IMR-90 (cell line): Measurements from ENCODE around the gene LMOD1. TPM values are rescaled to one million over a fixed set of nuclear protein-coding genes. Genes with fewer than 3 reads are reported as not detected.

Source experiments
- ATAC-seq: fragments of 200-7000 bp; cut with Tn5 transposase; 2 replicates; pipeline ENCODE4 v1.9.1; 2020; ENCODE audit warnings: low read depth, mild to moderate bottlenecking, moderate library complexity
- BruUV-seq: library from RNA; stranded (reverse); fragments of 400-500 nt; replicated peaks from 2 replicates; lab custom pipeline; 2021; lab: Mats Ljungman, UMichigan
- CTCF ChIA-PET: fragments of 300-600 bp; formaldehyde crosslinking; extraction: SDS; loops from one replicate; lab custom pipeline; 2021; ENCODE audit warnings: antibody characterized with exemption; lab: Yijun Ruan, JAX
- POLR2A ChIA-PET: fragments of 300-600 bp; sonication (Branson Sonifier 250); formaldehyde crosslinking; loops from one replicate; lab custom pipeline; 2022; ENCODE audit warnings: antibody characterized with exemption; ENCODE audit not compliant: unreplicated experiment; lab: Charles Lee
- DNase-seq: peaks from one replicate; pipeline ENCODE4 v3.0.0; 2013
- H2AFZ ChIP-seq: replicated peaks from 2 replicates; pipeline ENCODE3; 2013; ENCODE audit warnings: low read length, mild to moderate bottlenecking; ENCODE audit not compliant: poor library complexity
- H2AK5ac ChIP-seq: 2 replicates; pipeline ENCODE4 v1.6.1; 2013; ENCODE audit warnings: low read depth, low read length, inconsistent platforms
- H2AK9ac ChIP-seq: replicated peaks from 2 replicates; pipeline ENCODE3; 2013; ENCODE audit warnings: mild to moderate bottlenecking, low read depth, low read length, moderate library complexity; ENCODE audit not compliant: poor library complexity
- H2BK120ac ChIP-seq: 2 replicates; pipeline ENCODE4 v1.6.1; 2013; ENCODE audit warnings: low read depth, low read length, inconsistent platforms
- H2BK15ac ChIP-seq: 3 replicates; pipeline ENCODE4 v1.6.1; 2013; ENCODE audit warnings: low read depth, low read length, inconsistent platforms
- H2BK20ac ChIP-seq: 2 replicates; pipeline ENCODE4 v1.6.1; 2013; ENCODE audit warnings: low read depth, mild to moderate bottlenecking, inconsistent platforms, low read length, moderate library complexity
- H2BK5ac ChIP-seq: 2 replicates; pipeline ENCODE4 v1.6.1; 2013; ENCODE audit warnings: mild to moderate bottlenecking, low read depth, low read length, inconsistent platforms; ENCODE audit not compliant: poor library complexity, severe bottlenecking
- H3K14ac ChIP-seq: replicated peaks from 2 replicates; pipeline ENCODE4 v1.6.1; 2013; ENCODE audit warnings: low read depth, low read length, inconsistent platforms
- H3K18ac ChIP-seq: 2 replicates; pipeline ENCODE4 v1.6.1; 2013; ENCODE audit warnings: low read depth, low read length, control low read depth
- H3K23ac ChIP-seq: 2 replicates; pipeline ENCODE4 v1.6.1; 2013; ENCODE audit warnings: low read depth, low read length, inconsistent platforms
- H3K27ac ChIP-seq: 2 replicates; pipeline ENCODE4 v1.5.1; 2013; ENCODE audit warnings: mild to moderate bottlenecking, control low read depth, low read length; ENCODE audit not compliant: insufficient read depth
- H3K27me3 ChIP-seq: 2 replicates; pipeline ENCODE4 v1.6.1; 2013; ENCODE audit warnings: low read length; ENCODE audit not compliant: control insufficient read depth, insufficient read depth
- H3K36me3 ChIP-seq: 2 replicates; pipeline ENCODE4 v1.6.1; 2013; ENCODE audit warnings: low read length, mixed read lengths; ENCODE audit not compliant: control insufficient read depth, insufficient read depth
- H3K4ac ChIP-seq: 2 replicates; pipeline ENCODE4 v1.6.1; 2013; ENCODE audit warnings: low read depth, low read length, inconsistent platforms
- H3K4me1 ChIP-seq: 2 replicates; pipeline ENCODE4 v1.6.1; 2013; ENCODE audit warnings: low read length, mixed read lengths; ENCODE audit not compliant: control insufficient read depth, insufficient read depth
- H3K4me2 ChIP-seq: 2 replicates; pipeline ENCODE4 v1.6.1; 2013; ENCODE audit warnings: low read depth, mild to moderate bottlenecking, control low read depth, low read length, moderate library complexity
- H3K4me3 ChIP-seq: 2 replicates; pipeline ENCODE4 v1.5.1; 2013; ENCODE audit warnings: low read depth, mild to moderate bottlenecking, control low read depth, low read length, moderate library complexity; ENCODE audit not compliant: insufficient read depth
- H3K56ac ChIP-seq: 2 replicates; pipeline ENCODE4 v1.6.1; 2013; ENCODE audit warnings: low read length, inconsistent platforms; ENCODE audit not compliant: insufficient read depth; ENCODE audit errors: extremely low read depth
- H3K79me1 ChIP-seq, 2 experiments: 2 replicates each; pipeline ENCODE4 v1.6.1; 2013; ENCODE audit warnings: low read length in 2 of 2, inconsistent platforms in 1 of 2, low read depth in 1 of 2
- H3K9ac ChIP-seq: 2 replicates; pipeline ENCODE4 v1.6.1; 2013; ENCODE audit warnings: low read depth, low read length, control low read depth
- H3K9me1 ChIP-seq: 2 replicates; pipeline ENCODE4 v1.6.1; 2013; ENCODE audit warnings: low read length, inconsistent platforms; ENCODE audit not compliant: insufficient read depth
- H3K9me3 ChIP-seq: 2 replicates; pipeline ENCODE4 v1.6.1; 2013; ENCODE audit warnings: low read length; ENCODE audit not compliant: control insufficient read depth, insufficient read depth
- H4K20me1 ChIP-seq: 2 replicates; pipeline ENCODE4 v1.6.1; 2013; ENCODE audit warnings: low read length, inconsistent platforms; ENCODE audit not compliant: insufficient read depth
- H4K5ac ChIP-seq: 2 replicates; pipeline ENCODE4 v1.6.1; 2013; ENCODE audit warnings: mild to moderate bottlenecking, low read depth, low read length, control low read depth
- H4K8ac ChIP-seq, 2 experiments: 2 replicates each; pipeline ENCODE4 v1.6.1; 2013; ENCODE audit warnings: low read depth in 2 of 2, low read length in 2 of 2, control low read depth in 1 of 2, inconsistent platforms in 1 of 2
- H4K91ac ChIP-seq: 2 replicates; pipeline ENCODE4 v1.6.1; 2013; ENCODE audit warnings: low read depth, low read length, inconsistent platforms; ENCODE audit not compliant: insufficient read depth
- BHLHE40 ChIP-seq: fragments of 150-350 bp; IDR thresholded peaks from 2 replicates; pipeline ENCODE4 v1.6.1; 2016; ENCODE audit warnings: mild to moderate bottlenecking, low read depth, low read length
- CEBPB ChIP-seq: IDR thresholded peaks from 2 replicates; pipeline ENCODE4 v1.6.1; 2012; ENCODE audit warnings: low read depth, low read length, improper control_type of control experiment
- CHD1 ChIP-seq: IDR thresholded peaks from 2 replicates; pipeline ENCODE4 v1.6.1; 2012; ENCODE audit warnings: low read depth, low read length, improper control_type of control experiment
- FOS ChIP-seq: fragments of 150-350 bp; IDR thresholded peaks from 2 replicates; pipeline ENCODE4 v1.6.1; 2016; ENCODE audit warnings: low read depth, low read length
- MAZ ChIP-seq: IDR thresholded peaks from 2 replicates; pipeline ENCODE4 v1.6.1; 2012; ENCODE audit warnings: low read depth, mild to moderate bottlenecking, low read length, improper control_type of control experiment, moderate library complexity, borderline replicate concordance
- MXI1 ChIP-seq: IDR thresholded peaks from 2 replicates; pipeline ENCODE4 v1.6.1; 2012; ENCODE audit warnings: low read depth, mild to moderate bottlenecking, low read length, moderate library complexity, borderline replicate concordance
- NFE2L2 ChIP-seq: fragments of 150-350 bp; IDR thresholded peaks from 2 replicates; pipeline ENCODE4 v1.6.1; 2016; ENCODE audit warnings: low read depth, mild to moderate bottlenecking, low read length
- WGBS, 2 experiments: methylation state at CpG; one replicate each; pipeline versions ENCODE4 v1.1.5 to v1.1.7; 2013; ENCODE audit warnings: missing lambda C conversion rate in 2 of 2; ENCODE audit not compliant: insufficient read length in 1 of 2; ENCODE audit errors: extremely low coverage in 2 of 2; 5-methylcytosine and 5-hydroxymethylcytosine counted together
- dilution Hi-C: fragments of 300-500 bp; cut with HindIII; formaldehyde crosslinking; loops from one replicate; pipeline ENCODE4 v1.14.3; 2018; ENCODE audit warnings: low sequenced_read_pairs; ENCODE audit not compliant: unreplicated experiment
- in situ Hi-C: fragments of 300-500 bp; cut with MboI; formaldehyde crosslinking; loops from 3 replicates; pipeline ENCODE4 v1.14.3; 2019; ENCODE audit warnings: low sequenced_read_pairs, inconsistent platforms, mixed read lengths
- intact Hi-C: fragments of 100-400 bp; cut with micrococcal nuclease; formaldehyde crosslinking; loops from 2 replicates; pipeline ENCODE4 v1.10.0; 2022
- polyA plus RNA-seq, 3 experiments: library from polyadenylated mRNA; depleted of rRNA; stranded (reverse); fragments of >200 nt; gene quantifications; 2 replicates each; pipeline ENCODE4 v1.2.3, GENCODE V29; 2012; ENCODE audit warnings: low replicate concordance in 1 of 3
- total RNA-seq: library from RNA; depleted of rRNA; stranded (reverse); fragments of >200 nt; gene quantifications from 2 replicates; pipeline ENCODE4 v1.2.3, GENCODE V29; 2012

Gene LMOD1
- total and polyA plus RNA-seq, 2 of the 4 experiments (the other 2 are of a cell fraction), result 51.7 to 53.2 TPM

DNA sequence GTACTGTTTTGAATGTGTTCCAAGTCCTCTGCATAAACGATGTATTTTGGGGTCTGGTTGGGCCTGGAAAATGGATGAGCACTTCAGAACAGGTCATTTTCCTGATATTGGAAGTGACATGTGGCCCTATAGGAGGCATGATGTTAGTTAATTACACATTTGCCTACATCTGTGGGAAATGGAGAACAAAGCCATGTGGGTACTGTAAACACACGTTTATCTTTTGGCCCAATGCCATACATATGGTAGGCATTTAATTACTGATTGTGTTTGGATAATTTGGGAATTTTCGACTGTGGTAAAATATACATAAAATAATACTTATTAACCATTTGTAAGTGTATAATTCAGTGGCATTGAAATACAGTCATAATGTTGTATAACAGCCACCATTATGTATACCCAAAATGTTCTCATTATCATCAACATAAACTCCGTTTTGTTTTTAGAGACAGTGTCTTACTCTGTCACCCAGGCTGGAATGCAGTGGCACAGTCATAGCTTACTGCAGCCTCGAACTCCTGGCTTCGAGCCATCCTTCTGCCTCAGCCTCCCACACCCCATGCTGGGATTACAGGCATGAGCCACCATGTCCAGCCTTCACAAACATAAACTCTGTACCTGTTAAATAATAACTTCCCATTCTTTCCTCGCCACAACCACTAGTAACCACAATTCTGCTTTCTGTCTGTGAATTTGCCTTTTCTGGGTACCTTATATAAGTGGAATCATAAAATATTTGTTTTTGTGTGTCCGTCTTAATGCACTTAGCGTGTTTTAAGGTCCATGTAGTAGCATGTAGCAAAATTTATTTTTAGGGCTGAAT is 24.2 kb upstream of the LMOD1 start:
- peaks cover 29% of the 10 kb centered on the region for H3K36me3 ChIP-seq
- H3K27me3 ChIP-seq, result no peaks in the 10 kb centered on the region
- H2BK5ac ChIP-seq, result no peak overlapping the region
- H3K14ac ChIP-seq, result no peak overlapping the region
- no peaks in the 10 kb centered on the region for H3K9me3 ChIP-seq
- dilution Hi-C loops, result no loop called here
- ChIA-PET CTCF (interaction anchor here (2.7 kb wide), 1 partner anchor 75 kb away, joined by 12 read pairs; no protein-coding TSS in a partner anchor), POLR2A (no interaction called here)
- H2AK5ac ChIP-seq, result no peak overlapping the region
- intact Hi-C loops, result loop anchor here (10.0 kb wide), 1 partner anchor 436 kb away; the partner anchor contains the start of gene NAV1
- no peak overlapping the region for H2AK9ac ChIP-seq
- peak overlapping the region; percentile 6; the same call in 1 of the 2 replicates for H3K9ac ChIP-seq
- TF ChIP-seq CEBPB (no peak), MAZ (no peak), MXI1 (no peak), CHD1 (no peak), FOS (no peak), BHLHE40 (no peak), NFE2L2 (no peak)
- no peak overlapping the region for H2BK15ac ChIP-seq
- no peak overlapping the region for H3K4me2 ChIP-seq
- no peak overlapping the region for H2AFZ ChIP-seq
- 0 out of 2 replicates have a peak, but pooled peaks cover 3% of the 10 kb centered on the region for H4K20me1 ChIP-seq
- BruUV-seq, result no TSS peak
- no peak overlapping the region for H3K4ac ChIP-seq
- no peaks in the 10 kb centered on the region; the same call in 1 of the 2 replicates for H3K4me1 ChIP-seq
- no peak overlapping the region for H3K23ac ChIP-seq
- DNase-seq (peak; percentile 58), ATAC-seq (peak; percentile 56; the same call in 1 of the 2 replicates)
- no peaks in the 10 kb centered on the region for H3K9me1 ChIP-seq
- H3K56ac ChIP-seq, result no peak overlapping the region
- no peak overlapping the region for H4K8ac ChIP-seq
- peaks cover 11 to 14% of the 10 kb centered on the region in 2 experiments for H3K79me1 ChIP-seq
- H4K91ac ChIP-seq, result no peak overlapping the region
- H2BK20ac ChIP-seq, result no peak overlapping the region
- no peak overlapping the region for H3K4me3 ChIP-seq
- 11% methylated on average over 3 of the region's 9 CpGs; no CpG with 5 or more reads in 1 of the 2 experiments for WGBS, 2 experiments
- no peak overlapping the region for H4K5ac ChIP-seq
- H3K27ac ChIP-seq, result no peak overlapping the region
- in situ Hi-C loops, result loop anchor here (25.0 kb wide), 1 partner anchor 433 kb away; the partner anchor contains the start of gene NAV1
- H3K18ac ChIP-seq, result no peak overlapping the region
- H2BK120ac ChIP-seq, result no peak overlapping the region
